GM12801 (cell line): ENCODE measurements around the gene CPSF7.

Source experiments
- CTCF ChIP-seq: IDR thresholded peaks from one replicate; pipeline ENCODE4 v1.5.1; 2011; ENCODE audit warnings: control low read depth; ENCODE audit not compliant: insufficient read length; ENCODE audit errors: extremely low read depth

The CPSF7 gene

GRCh38 chr11:61378713-61379313 is 51.0 kb downstream of the CPSF7 start:
- TF ChIP-seq CTCF, result no peak

GRCh38 chr11:61377461-61378160 is 52.2 kb downstream of the CPSF7 start:
- no peak for TF ChIP-seq CTCF

- TF ChIP-seq CTCF, result no peak
These were observed 54.0 kb downstream of the CPSF7 start for GRCh38 chr11:61375761-61376108.

- no peak for TF ChIP-seq CTCF
These were observed 56.9 kb downstream of the CPSF7 start for GRCh38 chr11:61372659-61373420.

GRCh38 chr11:61370349-61371005 is 59.3 kb downstream of the CPSF7 start:
- no peak for TF ChIP-seq CTCF

- TF ChIP-seq CTCF, result no peak
These were observed 60.1 kb downstream of the CPSF7 start for GRCh38 chr11:61369372-61370348.

- TF ChIP-seq CTCF, result no peak
These were observed 61.1 kb downstream of the CPSF7 start for GRCh38 chr11:61368646-61369045.
